Lower leg skin (tissue), 4 donors: ENCODE data around the gene GALNT4. TPM values are rescaled to one million over a fixed set of nuclear protein-coding genes. Genes with fewer than 3 reads are reported as not detected.

Source experiments
- DNase-seq, 2 donors: peaks; one replicate each; pipeline ENCODE4 v3.0.0-alpha.2; 2019; ENCODE audit warnings: low spot score in 2 of 2
- H3K4me3 ChIP-seq: fragments of 200-600 bp; sonication (generic); 2 replicates; pipeline ENCODE4 v1.5.1; 2017; ENCODE audit warnings: mild to moderate bottlenecking, low read depth; ENCODE audit not compliant: poor library complexity, severe bottlenecking
- POLR2A ChIP-seq, 2 donors: fragments of 450-650 bp; IDR thresholded peaks; one replicate each; pipeline ENCODE4 v1.6.1; 2016 to 2017; ENCODE audit warnings: antibody characterized with exemption in 2 of 2, mild to moderate bottlenecking in 1 of 2, moderate library complexity in 1 of 2
- WGBS, 2 donors: methylation state at CpG; one replicate each; pipeline ENCODE4 v1.1.5; 2018; 5-methylcytosine and 5-hydroxymethylcytosine counted together
- intact Hi-C: fragments of 100-400 bp; cut with DNase I; formaldehyde crosslinking; loops from one replicate; pipeline ENCODE4 v1.15.0; 2023; ENCODE audit warnings: low total_unique reads
- total RNA-seq, 4 donors: library from RNA; depleted of rRNA; stranded (reverse); fragments of >200 nt; gene quantifications; one replicate each; pipeline ENCODE4 v1.1.0, GENCODE V29; 2016
- TF ChIP-seq, protein P1 (sequence below), 3 donors: fragments of 450-650 bp; IDR thresholded peaks; one replicate each; pipeline ENCODE4 v1.5.1; 2016; ENCODE audit warnings: antibody characterized with exemption in 3 of 3, mild to moderate bottlenecking in 3 of 3, moderate library complexity in 2 of 3

Gene GALNT4
- total RNA-seq, 4 donors from 2014 or later, result 1.4 to 5.5 (median 2.4) TPM

DNA sequence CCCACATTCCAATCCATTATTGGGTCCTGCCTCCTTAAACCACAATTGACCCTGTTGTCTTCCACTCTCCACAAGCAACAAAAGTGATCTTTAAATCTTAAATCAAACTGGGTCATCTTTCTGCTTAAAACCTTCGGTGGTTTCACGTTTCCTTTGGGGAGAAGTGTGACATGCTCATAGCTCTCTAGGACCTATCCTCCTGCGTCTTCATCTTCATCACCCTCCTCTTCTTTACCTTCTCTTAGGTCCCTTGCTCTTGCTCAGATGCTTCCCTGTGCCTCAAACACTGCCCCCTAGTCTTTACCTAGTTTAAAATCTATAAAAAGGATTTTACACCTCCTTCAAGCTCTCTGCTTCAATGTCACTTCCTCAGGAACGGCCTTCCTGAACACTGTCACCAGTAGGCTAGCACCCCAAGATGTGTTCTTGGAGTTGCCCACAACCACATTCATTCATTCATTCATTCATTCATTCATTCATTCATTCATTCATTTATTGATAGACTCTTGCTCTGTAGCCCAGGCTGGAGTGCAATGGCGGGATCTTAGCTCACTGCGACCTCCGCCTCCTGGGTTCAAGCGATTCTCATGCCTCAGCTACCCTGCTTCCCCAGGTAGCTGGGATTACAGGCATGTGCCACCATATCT, 46.8 kb downstream of the GALNT4 start:
- no peak overlapping the region for H3K4me3 ChIP-seq
- WGBS, 2 donors, result 95 to 97% methylated on average over 8 of the region's 8 CpGs
- TF ChIP-seq POLR2A (IDR thresholded peaks at IDR 0.05), result no peak
- TF ChIP-seq, protein P1, sequence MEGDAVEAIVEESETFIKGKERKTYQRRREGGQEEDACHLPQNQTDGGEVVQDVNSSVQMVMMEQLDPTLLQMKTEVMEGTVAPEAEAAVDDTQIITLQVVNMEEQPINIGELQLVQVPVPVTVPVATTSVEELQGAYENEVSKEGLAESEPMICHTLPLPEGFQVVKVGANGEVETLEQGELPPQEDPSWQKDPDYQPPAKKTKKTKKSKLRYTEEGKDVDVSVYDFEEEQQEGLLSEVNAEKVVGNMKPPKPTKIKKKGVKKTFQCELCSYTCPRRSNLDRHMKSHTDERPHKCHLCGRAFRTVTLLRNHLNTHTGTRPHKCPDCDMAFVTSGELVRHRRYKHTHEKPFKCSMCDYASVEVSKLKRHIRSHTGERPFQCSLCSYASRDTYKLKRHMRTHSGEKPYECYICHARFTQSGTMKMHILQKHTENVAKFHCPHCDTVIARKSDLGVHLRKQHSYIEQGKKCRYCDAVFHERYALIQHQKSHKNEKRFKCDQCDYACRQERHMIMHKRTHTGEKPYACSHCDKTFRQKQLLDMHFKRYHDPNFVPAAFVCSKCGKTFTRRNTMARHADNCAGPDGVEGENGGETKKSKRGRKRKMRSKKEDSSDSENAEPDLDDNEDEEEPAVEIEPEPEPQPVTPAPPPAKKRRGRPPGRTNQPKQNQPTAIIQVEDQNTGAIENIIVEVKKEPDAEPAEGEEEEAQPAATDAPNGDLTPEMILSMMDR (IDR thresholded peaks at IDR 0.05), result no peak
- no peak for DNase-seq
- intact Hi-C loops, result no loop called here

DNA sequence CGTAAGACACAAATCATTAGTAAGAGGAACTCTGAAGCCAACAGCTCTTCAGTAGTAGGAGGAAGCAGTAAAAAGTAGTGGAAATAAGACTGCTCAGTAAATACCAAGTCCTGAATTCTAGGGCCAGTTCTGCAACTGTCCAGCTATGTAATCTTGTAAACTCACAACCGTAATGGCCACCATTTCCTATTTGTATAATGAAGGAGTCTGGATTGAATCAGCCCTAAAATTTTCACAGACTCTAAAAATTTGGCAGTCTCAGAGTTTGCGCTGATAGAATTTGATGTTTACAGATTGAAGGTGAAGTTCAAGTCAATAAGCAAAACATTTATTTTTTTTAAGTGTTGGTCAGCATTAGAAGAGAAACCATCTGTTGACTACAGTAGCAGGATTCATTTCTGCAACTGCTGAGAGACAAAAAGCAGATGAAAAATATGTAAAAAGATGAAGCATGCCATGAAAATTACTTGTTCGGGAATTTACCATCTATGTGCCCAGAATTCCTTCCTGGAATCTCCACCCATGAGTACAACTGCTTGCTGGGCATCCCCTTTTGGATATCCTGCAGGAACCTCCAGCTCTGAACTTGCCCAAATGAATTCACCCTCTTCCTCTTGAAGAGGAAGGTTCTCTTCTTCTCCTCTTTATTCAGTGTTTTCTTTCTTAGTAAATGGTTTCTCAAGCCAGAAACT, 47.5 kb downstream of the GALNT4 start:
- intact Hi-C loops, result no loop called here
- DNase-seq, result no peak
- 80 to 82% methylated on average over 4 of the region's 4 CpGs for WGBS, 2 donors
- TF ChIP-seq, protein P1 (IDR thresholded peaks at IDR 0.05), result no peak
- no peak for TF ChIP-seq POLR2A (IDR thresholded peaks at IDR 0.05)
- no peak overlapping the region for H3K4me3 ChIP-seq

DNA sequence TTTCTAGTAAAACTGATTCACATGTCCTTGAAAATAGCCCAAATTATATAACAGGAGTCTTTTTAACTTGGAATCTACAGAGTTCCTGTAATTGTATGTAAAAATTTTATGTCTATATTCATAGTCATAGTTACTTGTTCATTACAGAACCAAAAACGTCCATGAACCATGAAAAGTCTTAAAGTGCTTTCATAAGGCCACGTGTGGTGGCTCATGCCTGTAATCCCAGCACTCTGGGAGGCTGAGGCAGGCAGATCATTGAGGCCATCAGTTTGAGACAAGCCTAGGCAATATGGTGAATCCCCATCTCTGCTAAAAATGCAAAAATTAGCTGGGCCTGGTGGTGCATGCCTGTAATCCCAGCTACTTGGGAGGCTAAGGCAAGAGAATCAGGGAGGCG, 48.4 kb downstream of the GALNT4 start:
- no peak for TF ChIP-seq POLR2A (IDR thresholded peaks at IDR 0.05)
- TF ChIP-seq, protein P1 (IDR thresholded peaks at IDR 0.05), result no peak
- 94% methylated on average over 3 of the region's 3 CpGs for WGBS, 2 donors

DNA sequence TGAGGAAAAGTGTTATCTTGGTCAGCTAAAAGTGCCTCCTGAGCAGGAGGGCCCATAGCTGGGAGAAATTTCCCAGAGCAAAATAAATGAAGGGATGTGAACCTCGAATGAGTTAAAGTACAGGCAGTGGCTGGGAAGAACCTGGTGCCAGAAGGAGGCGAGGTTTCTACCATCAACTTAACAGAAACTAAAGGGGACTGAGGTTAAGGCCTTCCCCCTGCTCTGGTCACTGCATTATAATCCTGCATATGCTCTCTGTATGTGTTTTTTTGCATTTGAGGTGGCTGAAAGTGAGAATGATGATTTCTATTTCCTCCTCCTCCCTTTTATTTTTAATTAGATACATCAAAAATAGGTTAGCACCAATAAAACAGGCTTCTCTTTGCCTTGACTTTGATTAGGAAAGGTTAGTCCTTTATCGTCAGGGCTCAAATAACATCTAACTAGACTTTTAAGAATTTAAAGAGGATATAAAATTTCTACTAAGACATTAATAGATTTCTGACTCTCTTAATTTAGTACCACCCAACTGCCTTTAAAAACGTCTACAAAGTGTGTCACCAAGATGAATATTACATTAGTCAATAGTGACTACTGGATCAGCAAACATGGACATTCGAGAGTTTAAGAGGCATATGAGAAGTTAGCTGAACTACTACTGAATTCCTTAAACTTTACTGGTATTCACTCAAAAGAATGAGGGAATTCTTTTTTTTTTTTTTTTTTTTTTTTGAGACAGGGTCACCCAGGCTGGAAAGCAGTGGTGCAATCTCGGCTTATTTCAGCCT, 49.2 kb downstream of the GALNT4 start:
- H3K4me3 ChIP-seq, result no peak overlapping the region
- no peak for DNase-seq
- WGBS, 2 donors, result 80% methylated on average over 6 of the region's 6 CpGs
- TF ChIP-seq POLR2A (IDR thresholded peaks at IDR 0.05), result no peak
- TF ChIP-seq, protein P1 (IDR thresholded peaks at IDR 0.05), result no peak
- intact Hi-C loops, result no loop called here

More for the DNA sequence above, 48.4 kb downstream of the GALNT4 start:
- H3K4me3 ChIP-seq, result no peak overlapping the region
- no peak for DNase-seq
- intact Hi-C loops, result no loop called here

DNA sequence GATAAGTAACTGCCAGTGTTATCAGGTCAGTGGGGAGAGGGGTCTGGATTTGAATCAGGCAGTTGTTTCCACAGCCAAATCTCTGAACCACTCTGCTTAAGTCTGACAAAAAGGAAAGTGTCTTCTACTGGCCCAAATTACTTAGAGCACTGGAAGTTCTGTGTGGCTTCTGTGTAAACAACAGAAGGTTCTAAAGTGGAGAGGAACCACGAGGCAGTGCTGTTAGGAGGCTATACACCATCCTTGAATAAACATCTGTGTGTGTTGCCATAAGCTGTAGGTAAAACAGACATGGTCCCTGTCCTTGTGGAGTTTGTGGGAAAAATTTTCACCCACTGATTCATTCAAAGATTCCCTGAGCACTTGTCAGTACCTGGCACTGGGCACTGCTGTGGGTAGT, 50.0 kb downstream of the GALNT4 start:
- WGBS, 2 donors, result 47 to 55% methylated on average over 1 of the region's 1 CpG
- intact Hi-C loops, result no loop called here
- no peak for DNase-seq
- TF ChIP-seq, protein P1 (IDR thresholded peaks at IDR 0.05), result no peak
- TF ChIP-seq POLR2A (IDR thresholded peaks at IDR 0.05), result no peak
- H3K4me3 ChIP-seq, result no peak overlapping the region

Other genes with a start within 250 kb of the GALNT4 start
- gene DUSP6, start 172.3 kb downstream of the GALNT4 start, total RNA-seq, result 10 to 100 TPM; 29.6 to 57.5 (median 41.9) TPM
- 10 to 100 TPM; 10.5 to 15.9 (median 14.7) TPM for gene POC1B, start 1.3 kb upstream of the GALNT4 start, total RNA-seq
- 10 to 100 TPM; 18.0 to 59.8 (median 25.0) TPM for gene ATP2B1, start 184.0 kb upstream of the GALNT4 start, total RNA-seq